Activated B cell treated with CpG ODN at 0.5 μM for 24 hours (primary cell): ENCODE measurements around the gene HDLBP. TPM values are rescaled to one million over a fixed set of nuclear protein-coding genes. Genes with fewer than 3 reads are reported as not detected.

Source experiments
- ATAC-seq: fragments of 200-7000 bp; cut with Tn5 transposase; one replicate; pipeline ENCODE4 v1.10.0; 2021; ENCODE audit warnings: low read depth, mild to moderate bottlenecking, moderate library complexity
- CTCF ChIA-PET: fragments of 350-600 bp; sonication (Branson Sonifier 250); formaldehyde crosslinking; loops from one replicate; lab custom pipeline; 2021; ENCODE audit warnings: antibody characterized with exemption; lab: Charles Lee
- POLR2A ChIA-PET: fragments of 350-600 bp; sonication (Branson Sonifier 250); formaldehyde crosslinking; loops from one replicate; lab custom pipeline; 2021; ENCODE audit warnings: antibody characterized with exemption; lab: Charles Lee
- DNase-seq: peaks from one replicate; pipeline ENCODE4 v3.0.0; 2022
- H3K27ac Mint-ChIP-seq: one replicate; pipeline ENCODE4 v1.8.0; 2020; ENCODE audit warnings: mixed read lengths
- H3K27me3 Mint-ChIP-seq: one replicate; pipeline ENCODE4 v1.8.0; 2021; ENCODE audit warnings: mixed read lengths
- H3K36me3 Mint-ChIP-seq: one replicate; pipeline ENCODE4 v1.8.0; 2021; ENCODE audit warnings: low read depth, mixed read lengths
- H3K4me1 Mint-ChIP-seq: one replicate; pipeline ENCODE4 v1.8.0; 2021; ENCODE audit warnings: mixed read lengths
- H3K4me3 Mint-ChIP-seq: one replicate; pipeline ENCODE4 v1.8.0; 2020; ENCODE audit warnings: mild to moderate bottlenecking, mixed read lengths
- H3K9me3 Mint-ChIP-seq: one replicate; pipeline ENCODE4 v1.8.0; 2020; ENCODE audit warnings: mixed read lengths
- CTCF ChIP-seq: fragments of 200-600 bp; IDR thresholded peaks from one replicate; pipeline ENCODE4 v1.8.0; 2022; ENCODE audit warnings: antibody characterized with exemption, mild to moderate bottlenecking
- intact Hi-C: fragments of 100-400 bp; cut with micrococcal nuclease; formaldehyde crosslinking; loops from one replicate; pipeline ENCODE4 v1.15.1; 2024
- total RNA-seq: library from RNA; stranded (reverse); gene quantifications from 2 replicates; pipeline ENCODE4 v1.2.3, GENCODE V29; 2022

HDLBP gene
- total RNA-seq, 1 donor from 2014 or later = 168 TPM

- Mint-ChIP-seq H3K4me1 (peaks cover 31% of the 10 kb centered on the region), H3K9me3 (no peaks in the 10 kb centered on the region), H3K27me3 (no peaks in the 10 kb centered on the region), H3K4me3 (no peak overlapping the region), H3K36me3 (peaks cover 8% of the 10 kb centered on the region), H3K27ac (no peak overlapping the region)
- DNase-seq (no peak), ATAC-seq (no peak)
- no peak for TF ChIP-seq CTCF
- intact Hi-C loops = no loop called here
- ChIA-PET CTCF (no interaction called here), POLR2A (interaction anchor here (0.6 kb wide), 1 partner anchor 477 kb away, joined by 3 read pairs; no protein-coding TSS in a partner anchor)
Measured at GRCh38 chr2:241286348-241287090, 29.0 kb downstream of the HDLBP start.

DNA sequence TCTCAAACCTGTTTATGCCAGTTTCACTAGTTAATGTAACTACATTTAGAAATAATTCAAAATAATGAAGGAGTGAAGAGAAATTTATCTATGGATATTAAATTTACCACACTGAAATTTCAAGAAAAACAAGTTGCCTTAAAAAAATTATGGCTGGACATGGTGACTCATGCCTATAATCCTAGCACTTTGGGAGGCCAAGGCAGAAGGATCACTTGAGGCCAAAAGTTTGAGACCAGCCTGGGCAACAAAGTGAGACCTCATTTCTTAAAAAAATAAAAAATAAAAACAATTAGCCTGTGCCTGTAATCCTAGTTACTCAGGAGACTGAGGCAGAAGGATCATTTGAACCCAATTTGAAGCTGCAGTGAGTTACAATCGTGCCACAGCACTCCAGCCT is 29.9 kb downstream of the HDLBP start:
- peaks cover 8% of the 10 kb centered on the region for H3K36me3 Mint-ChIP-seq

DNA sequence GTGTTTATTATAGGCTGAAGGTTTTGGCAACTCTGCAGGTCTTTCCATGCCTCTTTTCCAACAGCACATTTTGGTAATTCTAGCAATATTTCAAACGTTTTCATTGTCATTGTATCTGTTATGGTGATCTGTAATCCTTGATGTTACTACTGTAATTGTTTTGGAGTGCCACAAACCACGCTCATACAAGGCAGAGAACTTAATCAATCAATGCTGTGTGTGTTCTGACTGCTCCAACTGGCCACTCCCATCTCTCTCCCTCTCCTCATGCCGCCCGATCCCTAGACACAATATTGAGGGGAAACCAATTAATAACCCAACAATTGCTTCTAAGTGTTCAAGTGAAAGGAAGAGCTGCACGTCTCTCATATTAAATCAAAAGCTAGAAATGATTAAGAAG is 32.9 kb downstream of the HDLBP start:
- DNase-seq (no peak), ATAC-seq (no peak)
- Mint-ChIP-seq H3K9me3 (no peaks in the 10 kb centered on the region), H3K27ac (peak overlapping the region; percentile 5), H3K27me3 (no peaks in the 10 kb centered on the region), H3K4me1 (peaks cover 13% of the 10 kb centered on the region), H3K36me3 (peaks cover 5% of the 10 kb centered on the region), H3K4me3 (no peak overlapping the region)
- ChIA-PET POLR2A (interaction anchor here (0.7 kb wide), 1 partner anchor 16 kb away, joined by 3 read pairs; no protein-coding TSS in a partner anchor), CTCF (no interaction called here)
- intact Hi-C loops = no loop called here
- TF ChIP-seq CTCF = no peak

More for the DNA sequence above, 29.9 kb downstream of the HDLBP start:
- Mint-ChIP-seq H3K4me3 (no peak overlapping the region), H3K27ac (no peak overlapping the region), H3K4me1 (peaks cover 31% of the 10 kb centered on the region), H3K9me3 (no peaks in the 10 kb centered on the region), H3K27me3 (no peaks in the 10 kb centered on the region)
- ChIA-PET POLR2A (no interaction called here), CTCF (no interaction called here)
- intact Hi-C loops = no loop called here
- no peak for DNase-seq
- no peak for TF ChIP-seq CTCF
- ATAC-seq = no peak

- POLR2A ChIA-PET = no interaction called here
Measured at GRCh38 chr2:241280291-241280690, 35.2 kb downstream of the HDLBP start.

More at GRCh38 chr2:241280291-241280690, 35.2 kb downstream of the HDLBP start:
- CTCF ChIA-PET = no interaction called here
- TF ChIP-seq CTCF = no peak
- Mint-ChIP-seq H3K36me3 (peaks cover 2% of the 10 kb centered on the region), H3K4me3 (no peak overlapping the region), H3K4me1 (peaks cover 13% of the 10 kb centered on the region), H3K27ac (no peak overlapping the region), H3K27me3 (no peaks in the 10 kb centered on the region), H3K9me3 (peaks cover 2% of the 10 kb centered on the region)
- no peak for DNase-seq
- ATAC-seq = no peak
- intact Hi-C loops = no loop called here
